ENCODE data around the gene PCDHGA1. TPM values are rescaled to one million over a fixed set of nuclear protein-coding genes. Genes with fewer than 3 reads are reported as not detected.

PCDHGA1 gene
- polyA plus RNA-seq, 1 donor from 2014 or later = 0.19 TPM

- Histone ChIP-seq H3K4me2 (ENCODE audit: low read length) (no peak overlapping the region), H3K27me3 (ENCODE audit: insufficient read depth, low read depth, low read length) (no peaks in the 10 kb centered on the region), H4K20me1 (ENCODE audit: insufficient read depth) (no peaks in the 10 kb centered on the region), H3K79me2 (replicated peaks; ENCODE audit: insufficient read depth, low read length) (peaks cover 14% of the 10 kb centered on the region), H3K4me3 (ENCODE audit: low read length) (peak overlapping the region; percentile 58), H2AFZ (ENCODE audit: low read depth, low read length) (no peak overlapping the region), H3K9me2 (ENCODE audit: insufficient read depth, low read length) (no peaks in the 10 kb centered on the region), H3F3A (ENCODE audit: insufficient read depth, low read length, poor library complexity, severe bottlenecking) (no peaks in the 10 kb centered on the region), H3K36me3 (ENCODE audit: insufficient read depth, low read length) (peaks cover 29% of the 10 kb centered on the region), H3K9me3 (ENCODE audit: low read length) (peaks cover 32% of the 10 kb centered on the region), H3K9ac (ENCODE audit: low read length) (no peak overlapping the region), H3K27ac (ENCODE audit: low read length) (no peak overlapping the region)
- TF ChIP-seq, protein P1, sequence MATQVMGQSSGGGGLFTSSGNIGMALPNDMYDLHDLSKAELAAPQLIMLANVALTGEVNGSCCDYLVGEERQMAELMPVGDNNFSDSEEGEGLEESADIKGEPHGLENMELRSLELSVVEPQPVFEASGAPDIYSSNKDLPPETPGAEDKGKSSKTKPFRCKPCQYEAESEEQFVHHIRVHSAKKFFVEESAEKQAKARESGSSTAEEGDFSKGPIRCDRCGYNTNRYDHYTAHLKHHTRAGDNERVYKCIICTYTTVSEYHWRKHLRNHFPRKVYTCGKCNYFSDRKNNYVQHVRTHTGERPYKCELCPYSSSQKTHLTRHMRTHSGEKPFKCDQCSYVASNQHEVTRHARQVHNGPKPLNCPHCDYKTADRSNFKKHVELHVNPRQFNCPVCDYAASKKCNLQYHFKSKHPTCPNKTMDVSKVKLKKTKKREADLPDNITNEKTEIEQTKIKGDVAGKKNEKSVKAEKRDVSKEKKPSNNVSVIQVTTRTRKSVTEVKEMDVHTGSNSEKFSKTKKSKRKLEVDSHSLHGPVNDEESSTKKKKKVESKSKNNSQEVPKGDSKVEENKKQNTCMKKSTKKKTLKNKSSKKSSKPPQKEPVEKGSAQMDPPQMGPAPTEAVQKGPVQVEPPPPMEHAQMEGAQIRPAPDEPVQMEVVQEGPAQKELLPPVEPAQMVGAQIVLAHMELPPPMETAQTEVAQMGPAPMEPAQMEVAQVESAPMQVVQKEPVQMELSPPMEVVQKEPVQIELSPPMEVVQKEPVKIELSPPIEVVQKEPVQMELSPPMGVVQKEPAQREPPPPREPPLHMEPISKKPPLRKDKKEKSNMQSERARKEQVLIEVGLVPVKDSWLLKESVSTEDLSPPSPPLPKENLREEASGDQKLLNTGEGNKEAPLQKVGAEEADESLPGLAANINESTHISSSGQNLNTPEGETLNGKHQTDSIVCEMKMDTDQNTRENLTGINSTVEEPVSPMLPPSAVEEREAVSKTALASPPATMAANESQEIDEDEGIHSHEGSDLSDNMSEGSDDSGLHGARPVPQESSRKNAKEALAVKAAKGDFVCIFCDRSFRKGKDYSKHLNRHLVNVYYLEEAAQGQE (IDR thresholded peaks at IDR 0.05; ENCODE audit: borderline replicate concordance) = no peak
- TF ChIP-seq POLR2AphosphoS5 (IDR thresholded peaks at IDR 0.05) (no peak), TAF1 (IDR thresholded peaks at IDR 0.05; ENCODE audit: low read depth) (no peak), EZH2 (IDR thresholded peaks at IDR 0.05; ENCODE audit: borderline replicate concordance, insufficient read depth, low read length, poor library complexity, severe bottlenecking) (no peak), EP300 (conservative IDR thresholded peaks at IDR 0.05; ENCODE audit: poor library complexity, severe bottlenecking) (no peak), MXI1 (conservative IDR thresholded peaks at IDR 0.05; ENCODE audit: poor library complexity, severe bottlenecking) (no peak), SMC3 (conservative IDR thresholded peaks at IDR 0.05; ENCODE audit: poor library complexity) (no peak), RAD21 (conservative IDR thresholded peaks at IDR 0.05) (no peak)
- TF ChIP-seq, protein P2, sequence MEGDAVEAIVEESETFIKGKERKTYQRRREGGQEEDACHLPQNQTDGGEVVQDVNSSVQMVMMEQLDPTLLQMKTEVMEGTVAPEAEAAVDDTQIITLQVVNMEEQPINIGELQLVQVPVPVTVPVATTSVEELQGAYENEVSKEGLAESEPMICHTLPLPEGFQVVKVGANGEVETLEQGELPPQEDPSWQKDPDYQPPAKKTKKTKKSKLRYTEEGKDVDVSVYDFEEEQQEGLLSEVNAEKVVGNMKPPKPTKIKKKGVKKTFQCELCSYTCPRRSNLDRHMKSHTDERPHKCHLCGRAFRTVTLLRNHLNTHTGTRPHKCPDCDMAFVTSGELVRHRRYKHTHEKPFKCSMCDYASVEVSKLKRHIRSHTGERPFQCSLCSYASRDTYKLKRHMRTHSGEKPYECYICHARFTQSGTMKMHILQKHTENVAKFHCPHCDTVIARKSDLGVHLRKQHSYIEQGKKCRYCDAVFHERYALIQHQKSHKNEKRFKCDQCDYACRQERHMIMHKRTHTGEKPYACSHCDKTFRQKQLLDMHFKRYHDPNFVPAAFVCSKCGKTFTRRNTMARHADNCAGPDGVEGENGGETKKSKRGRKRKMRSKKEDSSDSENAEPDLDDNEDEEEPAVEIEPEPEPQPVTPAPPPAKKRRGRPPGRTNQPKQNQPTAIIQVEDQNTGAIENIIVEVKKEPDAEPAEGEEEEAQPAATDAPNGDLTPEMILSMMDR (IDR thresholded peaks at IDR 0.05; ENCODE audit: poor library complexity, severe bottlenecking) = no peak
Observed at GRCh38 chr5:141476132-141476911, 146.0 kb downstream of the PCDHGA1 start.

- peaks cover 32% of the 10 kb centered on the region for H3K9me3 ChIP-seq (ENCODE audit: low read length)
- no peak overlapping the region for H2AFZ ChIP-seq (ENCODE audit: low read depth, low read length)
- H3K4me2 ChIP-seq (ENCODE audit: low read length) = no peak overlapping the region
- no peaks in the 10 kb centered on the region for H3K27me3 ChIP-seq (ENCODE audit: insufficient read depth, low read depth, low read length)
- H3K9me2 ChIP-seq (ENCODE audit: insufficient read depth, low read length) = no peaks in the 10 kb centered on the region
- TF ChIP-seq RAD21 (conservative IDR thresholded peaks at IDR 0.05) = no peak
- TF ChIP-seq, protein P1 (IDR thresholded peaks at IDR 0.05; ENCODE audit: borderline replicate concordance) = no peak
- no peak for TF ChIP-seq EP300 (conservative IDR thresholded peaks at IDR 0.05; ENCODE audit: poor library complexity, severe bottlenecking)
- TF ChIP-seq, protein P2 (IDR thresholded peaks at IDR 0.05; ENCODE audit: poor library complexity, severe bottlenecking) = no peak
- TF ChIP-seq SMC3 (conservative IDR thresholded peaks at IDR 0.05; ENCODE audit: poor library complexity) = no peak
- no peak for TF ChIP-seq EZH2 (IDR thresholded peaks at IDR 0.05; ENCODE audit: borderline replicate concordance, insufficient read depth, low read length, poor library complexity, severe bottlenecking)
- no peak for TF ChIP-seq MXI1 (conservative IDR thresholded peaks at IDR 0.05; ENCODE audit: poor library complexity, severe bottlenecking)
- TF ChIP-seq POLR2AphosphoS5 (IDR thresholded peaks at IDR 0.05) = no peak
- no peak for TF ChIP-seq TAF1 (IDR thresholded peaks at IDR 0.05; ENCODE audit: low read depth)
- peaks cover 29% of the 10 kb centered on the region for H3K36me3 ChIP-seq (ENCODE audit: insufficient read depth, low read length)
- H4K20me1 ChIP-seq (ENCODE audit: insufficient read depth) = no peaks in the 10 kb centered on the region
- H3K4me3 ChIP-seq (ENCODE audit: low read length) = peak overlapping the region; percentile 58
- peaks cover 8% of the 10 kb centered on the region for H3K79me2 ChIP-seq (replicated peaks; ENCODE audit: insufficient read depth, low read length)
- no peaks in the 10 kb centered on the region for H3F3A ChIP-seq (ENCODE audit: insufficient read depth, low read length, poor library complexity, severe bottlenecking)
- no peak overlapping the region for H3K27ac ChIP-seq (ENCODE audit: low read length)
- no peak overlapping the region for H3K9ac ChIP-seq (ENCODE audit: low read length)
Observed at GRCh38 chr5:141477044-141477575, 146.8 kb downstream of the PCDHGA1 start.
